ENCODE results near the gene RNMT.
"Not testable (repeated sequence)": the region's sequence is repeated elsewhere in the genome, so short reads cannot be mapped to it uniquely, and the experiment has no call there.

DNA sequence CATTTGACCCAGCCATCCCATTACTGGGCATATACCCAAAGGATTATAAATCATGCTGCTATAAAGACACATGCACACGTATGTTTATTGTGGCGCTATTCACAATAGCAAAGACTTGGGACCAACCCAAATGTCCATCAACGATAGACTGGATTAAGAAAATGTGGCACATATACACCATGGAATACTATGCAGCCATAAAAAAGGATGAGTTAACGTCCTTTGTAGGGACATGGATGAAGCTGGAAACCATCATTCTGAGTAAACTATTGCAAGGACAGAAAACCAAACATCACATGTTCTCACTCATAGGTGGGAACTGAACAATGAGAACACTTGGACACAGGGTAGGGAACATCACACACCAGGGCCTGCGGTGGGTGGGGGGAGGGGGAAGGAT, 31.1 kb upstream of the RNMT start:
- TF ChIP-seq TARDBP (IDR thresholded peaks at IDR 0.05); HDGF (IDR thresholded peaks at IDR 0.05; ENCODE audit: borderline replicate concordance); NFRKB (IDR thresholded peaks at IDR 0.05); FOXA1 (IDR thresholded peaks at IDR 0.05); SP1 (IDR thresholded peaks at IDR 0.05); FOXM1 (IDR thresholded peaks at IDR 0.05; ENCODE audit: borderline replicate concordance); ZNF384 (IDR thresholded peaks at IDR 0.05): not testable (repeated sequence)
